Endothelial cell of umbilical vein (primary cell): Measurements from ENCODE around the gene TOR4A.

Experiments used
- CTCF ChIP-seq, 2 donors: IDR thresholded peaks; 1 replicate in 1 of 2; 2 replicates in 1 of 2; pipeline ENCODE4 v1.5.1; 2011; ENCODE audit warnings: low read length in 2 of 2, mild to moderate bottlenecking in 2 of 2, moderate library complexity in 2 of 2, control low read depth in 1 of 2, inconsistent platforms in 1 of 2, low read depth in 1 of 2; ENCODE audit not compliant: insufficient read depth in 1 of 2; ENCODE audit errors: extremely low read depth in 1 of 2
- EZH2 ChIP-seq: IDR thresholded peaks from 2 replicates; pipeline ENCODE4 v1.6.1; 2012; ENCODE audit warnings: borderline replicate concordance, low read depth, mild to moderate bottlenecking, moderate library complexity, low read length, inconsistent platforms; ENCODE audit not compliant: severe bottlenecking
- GATA2 ChIP-seq: IDR thresholded peaks from 2 replicates; pipeline ENCODE4 v1.7.0; 2011; ENCODE audit warnings: low read depth, mild to moderate bottlenecking, moderate library complexity, mixed read lengths, low read length; ENCODE audit not compliant: insufficient read length, insufficient read depth
- JUN ChIP-seq: IDR thresholded peaks from 2 replicates; pipeline ENCODE4 v1.6.1; 2011; ENCODE audit warnings: borderline replicate concordance, low read depth; ENCODE audit not compliant: insufficient read length, insufficient read depth
- POLR2A ChIP-seq: IDR thresholded peaks from 2 replicates; pipeline ENCODE4 v1.6.1; 2012; ENCODE audit warnings: low read depth, mild to moderate bottlenecking, control low read depth, low read length
- POLR2AphosphoS5 ChIP-seq: IDR thresholded peaks from 2 replicates; pipeline ENCODE4 v1.6.1; 2012; ENCODE audit warnings: low read depth, mild to moderate bottlenecking, control low read depth, low read length, moderate library complexity; ENCODE audit not compliant: insufficient read depth
- TF ChIP-seq, protein P1 (sequence below): IDR thresholded peaks from 2 replicates; pipeline ENCODE4 v1.6.1; 2011; ENCODE audit not compliant: insufficient read depth, insufficient read length

DNA sequence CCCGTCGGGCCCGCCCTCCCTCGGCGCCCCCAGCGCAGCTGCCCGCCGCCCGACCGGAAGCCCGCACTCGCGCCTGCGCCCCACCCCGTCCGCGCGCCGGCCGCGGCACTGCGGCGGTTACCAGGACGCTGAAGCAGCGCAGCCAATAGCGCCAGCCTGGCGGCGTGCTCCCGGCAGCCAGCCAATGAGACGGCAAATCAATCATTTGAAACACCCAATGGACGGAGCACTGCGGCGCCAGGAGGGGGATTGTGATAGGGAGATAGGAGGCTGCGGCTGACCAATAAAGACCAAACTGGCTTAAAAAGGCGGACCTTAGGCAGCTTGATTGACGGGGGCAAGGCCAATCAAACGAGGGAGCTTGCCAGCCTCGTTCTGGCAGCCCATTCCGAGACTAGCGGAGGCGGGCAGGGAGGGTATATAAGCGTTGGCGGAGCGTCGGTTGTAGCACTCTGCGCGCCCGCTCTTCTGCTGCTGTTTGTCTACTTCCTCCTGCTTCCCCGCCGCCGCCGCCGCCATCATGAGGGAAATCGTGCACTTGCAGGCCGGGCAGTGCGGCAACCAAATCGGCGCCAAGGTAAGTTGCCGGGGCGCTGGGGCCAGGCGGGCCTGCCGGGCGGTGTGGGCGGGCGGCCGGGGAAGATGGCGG is 36.6 kb upstream of the TOR4A start, which contains the start of gene TUBB4B:
- TF ChIP-seq CTCF (IDR thresholded peaks at IDR 0.05; ENCODE audit: extremely low read depth in 1 of 2, insufficient read depth in 1 of 2, low read depth in 1 of 2, low read length in 2 of 2), result no peak
- peak; percentile 100 for TF ChIP-seq POLR2AphosphoS5
- no peak for TF ChIP-seq GATA2
- peak; percentile 99 for TF ChIP-seq POLR2A
- TF ChIP-seq JUN, result no peak
- TF ChIP-seq, protein P1, sequence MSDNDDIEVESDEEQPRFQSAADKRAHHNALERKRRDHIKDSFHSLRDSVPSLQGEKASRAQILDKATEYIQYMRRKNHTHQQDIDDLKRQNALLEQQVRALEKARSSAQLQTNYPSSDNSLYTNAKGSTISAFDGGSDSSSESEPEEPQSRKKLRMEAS, result no peak
- TF ChIP-seq EZH2, result no peak
